SK-N-SH (cell line): ENCODE measurements around the gene IL13. TPM values are rescaled to one million over a fixed set of nuclear protein-coding genes. Genes with fewer than 3 reads are reported as not detected.

Source experiments
- CTCF ChIA-PET: fragments of 300-600, 350-600 bp; formaldehyde crosslinking; extraction: SDS; loops from one replicate; lab custom pipeline; 2021; lab: Yijun Ruan, JAX
- POLR2A ChIA-PET: fragments of 350-600 bp; sonication (Branson Sonifier 250); formaldehyde crosslinking; extraction: SDS; loops from one replicate; lab custom pipeline; 2020; ENCODE audit warnings: antibody characterized with exemption, inconsistent platforms; lab: Yijun Ruan, JAX
- DNase-seq: peaks from one replicate; pipeline ENCODE4 v3.0.0; 2012
- H2AFZ ChIP-seq: fragments of 200-600 bp; sonication (generic); 2 replicates; pipeline ENCODE4 v1.8.1; 2016; ENCODE audit warnings: antibody characterized with exemption, mild to moderate bottlenecking, low read depth
- H3F3A ChIP-seq: fragments of 200-600 bp; sonication (generic); replicated peaks from 2 replicates; pipeline ENCODE3; 2016; ENCODE audit warnings: antibody characterized with exemption, mild to moderate bottlenecking; ENCODE audit not compliant: insufficient read depth
- H3K27ac ChIP-seq, 2 experiments: fragments of 200-500 bp in 1 of 2; fragments of 200-600 bp in 1 of 2; sonication (Bioruptor generic) in 1 of 2; sonication (generic), shearing (Covaris generic) in 1 of 2; 2 replicates each; pipeline versions ENCODE4 v1.5.1 to v1.6.1; 2014 to 2016; ENCODE audit warnings: low read depth in 2 of 2, inconsistent platforms in 1 of 2, low read length in 1 of 2, mild to moderate bottlenecking in 1 of 2, mixed read lengths in 1 of 2
- H3K27me3 ChIP-seq: fragments of 200-600 bp; sonication (generic), shearing (Covaris generic); 2 replicates; pipeline ENCODE4 v1.6.1; 2016; ENCODE audit warnings: mixed run types; ENCODE audit not compliant: insufficient read depth
- H3K36me3 ChIP-seq, 2 experiments: fragments of 200-500 bp in 1 of 2; fragments of 200-600 bp in 1 of 2; sonication (Bioruptor generic) in 1 of 2; sonication (generic) in 1 of 2; replicated peaks in 1 of 2; 2 replicates each; pipeline versions ENCODE3 to v1.5.1; 2014 to 2016; ENCODE audit warnings: low read length in 1 of 2, mild to moderate bottlenecking in 1 of 2; ENCODE audit not compliant: insufficient read depth in 2 of 2, control insufficient read depth in 1 of 2
- H3K4me1 ChIP-seq, 2 experiments: fragments of 200-500 bp in 1 of 2; fragments of 200-600 bp in 1 of 2; sonication (Bioruptor generic) in 1 of 2; sonication (generic), shearing (Covaris generic) in 1 of 2; 2 replicates each; pipeline versions ENCODE4 v1.5.1 to v1.6.1; 2014 to 2016; ENCODE audit warnings: low read depth in 1 of 2, low read length in 1 of 2, mixed run types in 1 of 2; ENCODE audit not compliant: insufficient read depth in 2 of 2, control insufficient read depth in 1 of 2
- H3K4me2 ChIP-seq: fragments of 200-600 bp; sonication (generic), shearing (Covaris generic); 2 replicates; pipeline ENCODE4 v1.6.1; 2017; ENCODE audit warnings: mixed run types
- H3K4me3 ChIP-seq, 2 experiments: fragments of 200-500 bp in 1 of 2; fragments of 200-600 bp in 1 of 2; sonication (Bioruptor generic) in 1 of 2; sonication (generic), shearing (Covaris generic) in 1 of 2; 2 replicates each; pipeline versions ENCODE4 v1.5.1 to v1.8.1; 2014 to 2016; ENCODE audit warnings: low read depth in 2 of 2, inconsistent platforms in 1 of 2, low read length in 1 of 2, mild to moderate bottlenecking in 1 of 2, mixed read lengths in 1 of 2, moderate library complexity in 1 of 2
- H3K79me2 ChIP-seq: fragments of 200-600 bp; sonication (generic); 2 replicates; pipeline ENCODE4 v1.8.1; 2017; ENCODE audit warnings: mild to moderate bottlenecking; ENCODE audit not compliant: insufficient read depth
- H3K9ac ChIP-seq: fragments of 200-600 bp; sonication (generic); 2 replicates; pipeline ENCODE4 v1.6.1; 2017; ENCODE audit warnings: mixed run types
- H3K9me2 ChIP-seq: fragments of 200-600 bp; sonication (generic); 2 replicates; pipeline ENCODE4 v1.6.1; 2017; ENCODE audit warnings: mixed run types
- H3K9me3 ChIP-seq: fragments of 200-600 bp; sonication (generic); 2 replicates; pipeline ENCODE4 v1.6.1; 2017; ENCODE audit warnings: mixed run types, mild to moderate bottlenecking, moderate library complexity
- H4K20me1 ChIP-seq: fragments of 200-600 bp; sonication (generic); 2 replicates; pipeline ENCODE4 v1.6.1; 2017; ENCODE audit warnings: mild to moderate bottlenecking, mixed run types; ENCODE audit not compliant: insufficient read depth
- CTCF ChIP-seq: fragments of 200-600 bp; sonication (generic); IDR thresholded peaks from 2 replicates; pipeline ENCODE4 v1.6.1; 2017; ENCODE audit warnings: antibody characterized with exemption, mild to moderate bottlenecking, moderate library complexity
- ELF1 ChIP-seq: IDR thresholded peaks from 2 replicates; pipeline ENCODE4 v1.4.0; 2012
- EP300 ChIP-seq, 2 experiments: IDR thresholded peaks; 2 replicates each; pipeline versions ENCODE4 v1.4.0 to v1.6.1; 2012; ENCODE audit warnings: borderline replicate concordance in 1 of 2, low read depth in 1 of 2, low read length in 1 of 2
- FOSL2 ChIP-seq: IDR thresholded peaks from 2 replicates; pipeline ENCODE4 v1.4.0; 2012; ENCODE audit warnings: low read depth, mild to moderate bottlenecking, moderate library complexity, borderline replicate concordance
- FOXM1 ChIP-seq: IDR thresholded peaks from 2 replicates; pipeline ENCODE4 v1.4.0; 2012; ENCODE audit warnings: low read depth, mild to moderate bottlenecking
- GABPA ChIP-seq: IDR thresholded peaks from 2 replicates; pipeline ENCODE4 v1.4.0; 2012; ENCODE audit warnings: low read depth, mild to moderate bottlenecking
- IRF3 ChIP-seq: fragments of 150-350 bp; IDR thresholded peaks from 2 replicates; pipeline ENCODE4 v1.6.1; 2016; ENCODE audit warnings: mild to moderate bottlenecking, low read depth, low read length
- MEF2A ChIP-seq: IDR thresholded peaks from 2 replicates; pipeline ENCODE4 v1.4.0; 2012; ENCODE audit warnings: low read depth, borderline replicate concordance
- NFIC ChIP-seq: IDR thresholded peaks from 2 replicates; pipeline ENCODE4 v1.4.0; 2012; ENCODE audit warnings: borderline replicate concordance
- NRF1 ChIP-seq: IDR thresholded peaks from 2 replicates; pipeline ENCODE4 v1.6.1; 2012; ENCODE audit warnings: low read depth, mild to moderate bottlenecking, low read length
- PBX3 ChIP-seq: IDR thresholded peaks from 2 replicates; pipeline ENCODE4; 2012
- RCOR1 ChIP-seq: fragments of 150-350 bp; IDR thresholded peaks from 2 replicates; pipeline ENCODE4 v1.6.1; 2017; ENCODE audit warnings: antibody characterized with exemption, low read length
- REST ChIP-seq: IDR thresholded peaks from 2 replicates; pipeline ENCODE4 v1.6.1; 2012; ENCODE audit warnings: mild to moderate bottlenecking, low read depth, low read length, moderate library complexity
- RFX5 ChIP-seq: IDR thresholded peaks from 2 replicates; pipeline ENCODE4 v1.6.1; 2012; ENCODE audit warnings: mild to moderate bottlenecking, improper control_type of control experiment, low read length
- RXRA ChIP-seq: IDR thresholded peaks from 2 replicates; pipeline ENCODE4 v1.4.0; 2012; ENCODE audit warnings: low read depth, mild to moderate bottlenecking, borderline replicate concordance
- SIN3A ChIP-seq: IDR thresholded peaks from 2 replicates; pipeline ENCODE4 v1.6.1; 2012; ENCODE audit warnings: low read depth, mild to moderate bottlenecking, low read length, moderate library complexity, borderline replicate concordance
- SMC3 ChIP-seq: IDR thresholded peaks from 2 replicates; pipeline ENCODE4 v1.6.1; 2012; ENCODE audit warnings: low read depth, low read length, improper control_type of control experiment
- TCF12 ChIP-seq: IDR thresholded peaks from 2 replicates; pipeline ENCODE4 v1.4.0; 2012
- WGBS: methylation state at CpG from one replicate; pipeline ENCODE4 v1.1.6; 2017; ENCODE audit warnings: low lambda C conversion rate; 5-methylcytosine and 5-hydroxymethylcytosine counted together
- polyA plus RNA-seq, 3 experiments: library from polyadenylated mRNA; depleted of rRNA; stranded (reverse); fragments of >200 nt; gene quantifications; 2 replicates each; pipeline ENCODE4 v1.2.3, GENCODE V29; 2012

IL13 gene
- polyA plus RNA-seq, 1 of the 3 experiments (the other 2 are of a cell fraction) = 0.08 TPM

GRCh38 chr5:132641241-132641723 is 16.7 kb upstream of the IL13 start (continued):
- TF ChIP-seq GABPA (no peak), NFIC (no peak), NRF1 (no peak), CTCF (no peak)
- TF ChIP-seq, all 33 proteins: peak for 0

- DNase-seq = no peak
- Histone ChIP-seq H3K27ac (no peak overlapping the region), H3F3A (no peaks in the 10 kb centered on the region), H3K36me3 (peaks cover 52 to 68% of the 10 kb centered on the region in 2 experiments), H3K4me1 (no peaks in the 10 kb centered on the region), H3K9me2 (no peaks in the 10 kb centered on the region), H3K9me3 (no peaks in the 10 kb centered on the region), H3K27me3 (no peaks in the 10 kb centered on the region), H4K20me1 (no peaks in the 10 kb centered on the region), H2AFZ (no peak overlapping the region), H3K9ac (no peak overlapping the region), H3K4me2 (no peak overlapping the region), H3K4me3 (no peak overlapping the region), H3K79me2 (no peaks in the 10 kb centered on the region)
- 100% methylated on average over 3 of the region's 3 CpGs for WGBS
- POLR2A ChIA-PET = no interaction called here
- TF ChIP-seq FOXM1 (no peak), ELF1 (no peak), REST (no peak), IRF3 (no peak), SMC3 (no peak), EP300 (IDR thresholded peaks at IDR 0.05; ENCODE audit: borderline replicate concordance in 1 of 2, low read depth in 1 of 2, low read length in 1 of 2) (no peak), RCOR1 (no peak), NRF1 (no peak), SIN3A (no peak), TCF12 (no peak), MEF2A (no peak), FOSL2 (no peak), CTCF (no peak), RXRA (no peak), RFX5 (no peak), NFIC (no peak), PBX3 (no peak)
- TF ChIP-seq, all 33 proteins: peak for 0
- CTCF ChIA-PET = interaction anchor here (1.0 to 1.5 kb wide), 2 partner anchors 9 to 23 kb away, joined by 3 to 6 read pairs; no protein-coding TSS in a partner anchor
Observed at GRCh38 chr5:132641841-132642240, 16.1 kb upstream of the IL13 start.
